HFFc6 (cell line): ENCODE measurements around the gene SCFD1. TPM values are rescaled to one million over a fixed set of nuclear protein-coding genes. Genes with fewer than 3 reads are reported as not detected.
"Not testable (repeated sequence)": the region's sequence is repeated elsewhere in the genome, so short reads cannot be mapped to it uniquely, and the experiment has no call there.

Source experiments
- DNase-seq: peaks from one replicate; pipeline ENCODE4 v3.0.0-alpha.2; 2018
- H3K27ac Mint-ChIP-seq: 2 replicates; pipeline ENCODE4 v1.8.0; 2020; ENCODE audit warnings: mild to moderate bottlenecking, mixed read lengths
- H3K27me3 Mint-ChIP-seq: 2 replicates; pipeline ENCODE4 v1.8.0; 2021; ENCODE audit warnings: mild to moderate bottlenecking, moderate library complexity, mixed read lengths; ENCODE audit not compliant: insufficient read depth
- H3K36me3 Mint-ChIP-seq: 2 replicates; pipeline ENCODE4 v1.8.0; 2021; ENCODE audit warnings: low read depth, mixed read lengths
- H3K4me1 Mint-ChIP-seq: 2 replicates; pipeline ENCODE4 v1.8.0; 2020; ENCODE audit warnings: low read depth, mixed read lengths
- H3K4me3 Mint-ChIP-seq: 2 replicates; pipeline ENCODE4 v1.8.0; 2020; ENCODE audit warnings: mild to moderate bottlenecking, moderate library complexity, mixed read lengths
- H3K9me3 Mint-ChIP-seq: 2 replicates; pipeline ENCODE4 v1.8.0; 2020; ENCODE audit warnings: mild to moderate bottlenecking, mixed read lengths
- CTCF ChIP-seq: fragments of 200-600 bp; sonication (generic); IDR thresholded peaks from 2 replicates; pipeline ENCODE4 v1.5.0; 2021; ENCODE audit warnings: antibody characterized with exemption, mild to moderate bottlenecking
- total RNA-seq, 6 experiments: library from RNA; stranded (reverse); fragmentation: NEBNext Ultra II Directional; extraction: Animal tissue kit (Norgen Biotek cat#: 25700); gene quantifications; 2 replicates in 1 of 6; 3 replicates in 5 of 6; pipeline ENCODE4 v1.2.3, GENCODE V29; 2021

Gene SCFD1
- total RNA-seq, 6 experiments from 2014 or later = 105 to 126 (median 113) TPM

GRCh38 chr14:30630248-30630647 is 8.1 kb downstream of the SCFD1 start:
- Mint-ChIP-seq H3K9me3 (no peaks in the 10 kb centered on the region), H3K27me3 (no peaks in the 10 kb centered on the region), H3K4me3 (no peak overlapping the region), H3K36me3 (peaks cover 32% of the 10 kb centered on the region), H3K27ac (no peak overlapping the region), H3K4me1 (peaks cover 36% of the 10 kb centered on the region)
- no peak for DNase-seq
- no peak for TF ChIP-seq CTCF

DNA sequence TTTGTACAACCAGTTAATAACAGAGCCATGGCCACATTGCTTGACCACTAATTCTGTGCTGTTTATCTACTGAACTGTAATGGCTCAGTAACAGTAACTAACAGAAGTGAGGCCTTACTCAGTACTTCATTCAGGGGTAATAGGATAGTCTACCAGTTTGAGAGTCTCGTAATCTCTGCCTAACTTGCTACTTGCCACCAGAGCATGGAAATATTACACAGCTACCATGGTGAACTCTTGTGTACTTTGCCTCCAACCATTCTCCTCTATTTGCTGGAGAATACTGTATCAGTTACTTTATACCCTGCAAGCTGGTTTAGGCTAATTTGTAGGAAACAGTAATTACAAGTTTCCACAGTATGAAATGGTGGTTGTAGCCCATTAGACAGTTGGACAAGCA is 10.6 kb downstream of the SCFD1 start:
- H3K36me3 Mint-ChIP-seq = peaks cover 43% of the 10 kb centered on the region
- no peak for TF ChIP-seq CTCF
- no peaks in the 10 kb centered on the region for H3K27me3 Mint-ChIP-seq
- H3K4me3 Mint-ChIP-seq = no peak overlapping the region
- no peaks in the 10 kb centered on the region for H3K9me3 Mint-ChIP-seq
- DNase-seq = no peak
- peak overlapping the region; percentile 25; the same call in 1 of the 2 replicates for H3K27ac Mint-ChIP-seq
- H3K4me1 Mint-ChIP-seq = peaks cover 24% of the 10 kb centered on the region

- TF ChIP-seq CTCF = no peak
- peaks cover 6% of the 10 kb centered on the region; the same call in 1 of the 2 replicates for H3K4me1 Mint-ChIP-seq
- peaks cover 37% of the 10 kb centered on the region for H3K36me3 Mint-ChIP-seq
- H3K27me3 Mint-ChIP-seq = no peaks in the 10 kb centered on the region
- DNase-seq = no peak
- no peak overlapping the region for H3K27ac Mint-ChIP-seq
- no peak overlapping the region for H3K4me3 Mint-ChIP-seq
- no peaks in the 10 kb centered on the region for H3K9me3 Mint-ChIP-seq
Observed at GRCh38 chr14:30638926-30639325, 16.8 kb downstream of the SCFD1 start.

- H3K4me3 Mint-ChIP-seq = no peak overlapping the region
- H3K27ac Mint-ChIP-seq = no peak overlapping the region
- DNase-seq = no peak
- H3K36me3 Mint-ChIP-seq = peaks cover 44% of the 10 kb centered on the region
- no peak for TF ChIP-seq CTCF
- H3K27me3 Mint-ChIP-seq = no peaks in the 10 kb centered on the region
- peaks cover 14% of the 10 kb centered on the region for H3K9me3 Mint-ChIP-seq
- no peaks in the 10 kb centered on the region for H3K4me1 Mint-ChIP-seq
Observed at GRCh38 chr14:30641207-30641606, 19.1 kb downstream of the SCFD1 start.

DNA sequence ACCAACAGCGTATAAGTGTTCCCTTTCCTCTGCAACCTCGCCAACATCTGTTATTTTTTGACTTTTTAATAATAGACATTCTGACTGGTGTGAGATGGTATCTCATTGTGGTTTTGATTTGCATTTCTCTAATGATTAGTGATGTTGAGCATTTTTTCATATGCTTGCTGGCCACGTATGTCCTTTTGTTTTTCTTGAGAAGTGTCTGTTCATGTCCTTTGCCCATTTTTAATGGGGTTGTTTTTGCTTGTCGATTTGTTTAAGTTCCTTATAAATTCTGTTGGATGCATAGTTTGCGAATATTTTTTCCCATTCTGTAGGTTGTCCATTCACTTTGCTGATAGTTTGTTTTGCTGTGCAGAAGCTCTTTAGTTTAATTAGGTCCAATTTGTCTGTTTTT is 22.3 kb downstream of the SCFD1 start:
- H3K36me3 Mint-ChIP-seq = peaks cover 41% of the 10 kb centered on the region

GRCh38 chr14:30645600-30645999 is 23.5 kb downstream of the SCFD1 start:
- no peaks in the 10 kb centered on the region; the same call in 1 of the 2 replicates for H3K27me3 Mint-ChIP-seq

More for the DNA sequence above, 22.3 kb downstream of the SCFD1 start:
- not testable (repeated sequence) for H3K27me3 Mint-ChIP-seq, DNase-seq, H3K4me1 Mint-ChIP-seq, H3K4me3 Mint-ChIP-seq, H3K27ac Mint-ChIP-seq
- peaks cover 14% of the 10 kb centered on the region for H3K9me3 Mint-ChIP-seq

More at GRCh38 chr14:30645600-30645999, 23.5 kb downstream of the SCFD1 start:
- 0 out of 2 replicates have a peak, but pooled peaks cover 5% of the 10 kb centered on the region for H3K4me1 Mint-ChIP-seq
- peaks cover 14% of the 10 kb centered on the region for H3K9me3 Mint-ChIP-seq
- no peak for DNase-seq
- no peak for TF ChIP-seq CTCF
- H3K27ac Mint-ChIP-seq = no peak overlapping the region
- H3K36me3 Mint-ChIP-seq = peaks cover 39% of the 10 kb centered on the region
- H3K4me3 Mint-ChIP-seq = no peak overlapping the region
